GM21825 (cell line): ENCODE results near the gene RPL31.

Experiments
- ATAC-seq: cut with Tn5 transposase; IDR thresholded peaks from one replicate; pipeline ENCODE4 v1.9.1; 2021; ENCODE audit warnings: mild to moderate bottlenecking, moderate library complexity; ENCODE audit not compliant: unreplicated experiment

The RPL31 gene

DNA sequence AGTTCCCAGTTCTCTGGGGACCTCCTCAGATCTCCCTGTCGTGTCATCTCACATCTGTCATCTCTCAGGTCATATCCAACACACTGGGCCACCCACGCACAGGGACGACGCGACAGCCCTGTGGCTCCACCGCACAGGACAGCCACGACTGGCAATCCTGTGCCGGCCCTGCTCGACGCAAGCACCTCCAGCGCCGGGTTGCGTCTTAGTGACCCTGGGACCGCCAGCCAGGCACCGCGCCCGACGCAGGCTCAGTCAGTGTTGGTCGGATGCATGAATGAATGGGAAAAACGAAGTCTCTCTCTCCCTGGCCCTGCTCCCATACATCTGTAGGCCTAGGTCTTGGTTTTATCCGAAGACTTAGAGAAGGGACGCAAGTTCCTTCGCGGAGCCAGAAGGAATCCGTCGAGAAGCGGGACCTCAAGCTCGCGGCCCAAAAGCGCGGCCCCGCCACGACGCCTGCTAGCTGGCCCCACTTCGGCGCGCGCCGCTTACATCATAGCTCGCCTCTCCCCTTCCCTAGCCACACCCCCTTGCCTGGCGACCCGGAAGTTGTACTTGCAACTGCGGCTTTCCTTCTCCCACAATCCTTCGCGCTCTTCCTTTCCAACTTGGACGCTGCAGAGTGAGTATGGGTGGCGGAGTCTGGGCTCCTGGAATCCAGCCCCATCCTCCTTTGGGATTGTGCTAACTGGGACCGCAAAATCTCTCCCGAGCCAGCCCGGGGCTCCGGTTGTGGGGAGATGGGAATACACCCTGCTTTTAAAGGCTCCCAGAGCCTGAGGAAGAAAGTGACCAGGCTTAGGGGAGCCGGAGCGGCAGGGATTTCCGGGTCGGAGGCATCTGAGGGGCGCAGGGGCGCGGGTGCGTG, at the start of gene RPL31:
TSS of gene RPL31 (plus strand) at position 599 of the 871 bp plus-strand sequence. CDS start 413 bp downstream, outside the sequence.
- ATAC-seq: peak; percentile 96

DNA sequence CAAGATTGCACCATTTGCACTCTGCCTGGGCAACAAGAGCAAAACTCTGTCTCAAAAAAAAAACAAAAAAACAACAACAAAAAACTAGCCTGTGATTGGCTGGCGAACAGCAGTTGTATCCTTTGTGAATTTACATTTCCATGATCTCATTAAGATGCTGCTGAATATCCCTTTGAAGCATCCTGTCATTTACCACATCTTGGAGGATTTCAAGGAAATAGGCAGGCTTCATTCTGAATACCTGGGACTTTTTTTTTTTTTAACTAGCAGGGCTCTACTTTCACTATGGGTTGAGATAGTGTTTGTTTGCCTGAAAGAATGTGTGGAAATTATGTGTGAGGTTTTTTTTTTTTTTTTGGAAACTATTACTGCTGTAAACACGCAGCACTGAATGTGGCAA, 49.6 kb upstream of the RPL31 start:
- ATAC-seq: no peak

DNA sequence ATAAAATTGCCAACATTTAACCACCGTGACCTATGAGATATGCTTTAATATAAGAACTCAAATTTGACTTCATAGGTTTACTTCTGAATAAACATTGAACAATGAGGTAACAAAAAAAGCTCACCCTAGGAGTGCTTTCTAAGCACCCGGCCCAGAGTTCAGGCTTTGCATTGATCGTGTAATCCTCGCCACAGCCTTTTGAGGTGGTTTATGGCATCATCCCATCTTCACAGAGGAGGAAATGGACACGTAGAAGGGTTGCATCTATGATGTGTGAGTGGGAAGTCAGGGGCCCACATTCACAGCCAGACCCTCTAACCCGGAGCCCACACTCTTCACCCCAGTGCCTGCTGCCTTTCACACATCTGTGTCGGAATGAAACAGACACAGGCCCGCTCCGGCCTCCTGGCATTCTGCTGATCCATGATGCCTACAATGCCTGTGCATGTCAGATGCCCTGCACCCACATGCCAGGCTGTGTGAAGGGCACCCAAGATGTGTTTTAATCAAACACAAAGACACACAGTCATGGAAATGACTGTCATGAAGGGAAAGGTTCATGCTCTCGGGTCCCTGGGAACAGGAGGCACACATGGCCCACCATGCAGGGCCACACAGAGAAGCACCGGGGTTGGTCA, 48.6 kb upstream of the RPL31 start:
- no peak for ATAC-seq

DNA sequence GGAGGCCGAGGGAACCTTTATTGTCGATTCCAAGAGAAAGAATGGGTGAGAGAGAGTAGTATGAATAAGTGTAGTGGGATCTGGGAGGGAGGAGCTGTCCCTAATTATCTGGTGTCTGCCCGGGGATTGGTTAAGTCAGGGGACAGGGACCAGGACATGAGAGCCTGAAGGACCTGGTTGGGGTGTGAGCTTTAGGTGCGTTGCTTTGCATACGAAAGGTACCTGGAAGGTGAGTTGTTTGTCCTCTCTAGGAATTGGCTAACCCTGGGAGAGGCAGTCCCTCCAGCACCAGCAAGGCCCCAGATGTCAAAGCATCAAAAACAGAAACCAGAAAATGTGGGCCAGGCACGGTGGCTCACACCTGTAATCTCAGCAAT, 48.1 kb upstream of the RPL31 start:
- ATAC-seq: no peak

DNA sequence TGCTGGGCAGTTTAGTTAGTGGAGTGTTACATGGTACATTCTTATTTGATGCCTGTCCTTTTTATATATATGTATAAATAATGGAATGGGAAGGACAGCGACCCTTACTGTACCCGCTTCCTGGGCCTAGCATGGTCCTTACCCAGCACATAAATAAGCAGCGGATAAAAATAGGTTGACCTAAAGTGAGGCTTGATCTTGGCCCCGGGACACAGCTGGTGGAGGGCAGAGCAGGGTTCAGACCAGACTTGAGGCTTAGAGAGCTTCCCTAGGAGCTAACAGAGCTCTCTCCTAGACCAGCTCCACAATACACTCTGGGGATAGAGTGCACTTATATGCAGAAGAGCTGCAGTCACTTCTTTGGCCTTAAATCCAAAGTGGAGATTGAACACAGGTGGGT, 46.9 kb upstream of the RPL31 start:
- no peak for ATAC-seq

DNA sequence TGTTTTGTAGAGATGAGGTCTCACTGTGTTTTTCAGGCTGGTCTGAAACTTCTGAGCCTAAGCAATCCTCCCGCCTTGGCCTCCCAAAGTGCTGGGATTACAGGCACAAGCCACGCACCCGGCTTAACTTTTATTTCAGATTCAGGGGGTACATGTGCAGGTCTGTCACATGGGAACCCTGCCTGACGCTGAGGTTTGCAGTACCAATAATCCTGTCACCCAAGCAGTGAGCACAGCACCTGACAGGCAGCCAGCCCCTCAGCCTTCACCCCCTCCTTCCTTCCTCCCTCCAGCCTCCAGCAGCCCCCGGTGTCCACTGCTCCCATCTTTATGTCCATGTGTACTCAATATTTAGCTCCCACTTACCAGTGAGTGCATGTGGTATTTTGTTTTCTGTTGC, 46.0 kb upstream of the RPL31 start:
- no peak for ATAC-seq

DNA sequence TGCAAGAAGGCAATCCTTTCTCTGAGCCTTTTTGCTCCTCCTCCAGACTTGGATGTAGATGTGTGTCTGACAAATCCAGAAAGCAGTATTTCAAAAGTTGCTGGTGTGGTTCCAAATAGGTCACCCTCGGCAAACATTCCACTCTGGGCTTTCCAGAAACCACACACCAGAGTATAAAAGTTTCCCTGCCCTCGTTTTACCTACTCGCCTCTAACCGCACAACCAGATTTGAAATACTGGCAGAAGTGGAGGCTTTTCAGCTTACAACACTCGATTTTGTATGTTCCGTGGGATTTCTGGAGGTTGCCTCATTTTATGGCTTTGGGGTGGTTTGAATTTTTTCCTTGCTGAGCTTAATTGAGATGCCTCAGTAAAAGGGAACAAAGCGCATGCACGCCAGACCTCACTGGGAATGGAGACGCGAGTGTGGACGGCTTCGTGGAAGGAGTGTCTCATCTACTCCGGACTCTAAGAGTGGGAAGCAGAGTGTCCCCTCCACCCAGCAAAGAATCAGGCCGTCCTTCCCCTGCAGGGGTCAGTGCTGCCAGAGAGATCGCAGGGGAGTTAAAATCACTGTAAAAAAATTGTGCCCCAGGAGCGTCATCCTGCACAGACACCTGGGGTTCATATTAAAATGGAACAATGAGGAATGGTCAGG, 44.0 kb upstream of the RPL31 start:
- ATAC-seq: no peak

DNA sequence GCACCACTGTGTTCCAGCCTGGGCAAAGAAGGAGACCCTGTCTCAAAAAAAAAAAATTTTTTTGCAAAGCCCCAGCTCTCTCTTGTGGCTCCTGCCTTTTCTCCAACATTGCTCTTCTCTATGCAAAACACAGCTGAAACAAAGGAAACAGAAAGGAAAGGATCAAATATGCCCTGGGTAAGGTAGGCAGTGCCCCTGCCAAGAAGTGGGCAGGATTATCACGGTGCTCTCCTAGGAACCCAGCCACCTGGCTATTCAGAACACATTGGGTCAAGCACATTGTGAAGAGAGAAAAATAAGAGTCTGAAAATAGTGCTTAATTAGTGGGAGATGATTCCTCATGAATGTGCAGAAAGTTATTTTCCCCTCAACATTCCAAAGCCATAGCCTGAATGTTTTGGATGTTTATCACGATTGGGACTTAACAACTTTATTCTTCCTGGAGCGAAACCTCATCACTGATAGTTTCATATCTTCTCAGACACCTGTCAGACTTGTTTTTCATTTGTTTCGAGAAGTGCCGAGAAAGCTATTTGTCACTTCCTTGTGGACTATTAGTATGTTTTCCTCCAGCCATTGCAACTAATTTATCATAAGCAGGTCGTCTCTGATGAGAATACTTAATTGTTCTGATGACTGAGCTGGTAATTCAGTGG, 42.7 kb upstream of the RPL31 start:
- ATAC-seq: no peak

DNA sequence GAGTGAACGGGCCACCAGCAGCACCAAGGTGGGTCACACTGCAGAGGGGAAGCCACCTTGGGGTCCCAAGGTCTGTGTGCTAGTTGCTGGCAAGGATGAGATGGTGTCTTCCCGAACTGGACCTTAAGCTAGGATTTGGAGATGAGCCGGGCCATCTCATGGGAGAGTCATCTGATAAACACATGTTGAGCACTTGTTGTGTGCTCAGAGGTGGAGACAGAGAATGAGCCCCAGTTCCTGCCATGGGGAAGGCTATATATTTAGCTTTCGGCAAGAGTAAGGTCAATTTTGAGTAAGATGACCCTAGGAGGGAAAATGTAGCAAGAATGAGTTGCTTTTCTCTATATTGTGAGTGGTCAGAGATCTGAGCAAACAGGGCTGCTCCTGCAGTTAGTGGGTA, 41.4 kb upstream of the RPL31 start:
- ATAC-seq: no peak

DNA sequence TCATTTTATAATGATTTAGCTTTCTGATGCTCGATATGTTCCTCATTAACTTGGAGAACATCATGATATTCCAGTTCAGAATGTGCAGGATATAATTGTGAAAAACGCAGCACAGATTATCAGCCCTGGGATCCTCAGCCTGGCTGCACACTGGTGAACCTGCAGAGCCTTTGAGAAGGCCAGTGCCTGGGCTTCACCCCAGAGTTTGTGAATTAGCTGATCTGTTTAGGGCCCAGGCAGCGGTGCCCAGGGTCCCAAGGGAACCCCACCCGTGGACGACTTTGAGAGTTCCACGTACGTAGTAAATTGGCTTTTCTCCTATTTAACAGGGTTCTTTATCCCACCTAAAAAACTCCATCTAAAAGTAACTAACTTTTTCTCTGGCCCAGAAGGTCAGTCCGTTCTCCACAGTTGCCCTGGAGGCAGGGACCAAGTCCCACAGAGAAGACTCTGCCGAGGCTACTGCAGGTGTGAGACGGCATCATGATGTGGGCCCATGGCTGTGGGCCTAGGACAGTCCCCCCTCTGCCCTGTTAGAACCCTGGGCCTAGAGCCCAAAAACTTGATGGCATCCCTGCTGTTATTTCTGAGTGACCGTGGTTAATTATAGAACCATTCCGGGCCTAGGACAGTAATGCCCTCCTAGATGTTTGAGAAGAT, 39.6 kb upstream of the RPL31 start:
- no peak for ATAC-seq

DNA sequence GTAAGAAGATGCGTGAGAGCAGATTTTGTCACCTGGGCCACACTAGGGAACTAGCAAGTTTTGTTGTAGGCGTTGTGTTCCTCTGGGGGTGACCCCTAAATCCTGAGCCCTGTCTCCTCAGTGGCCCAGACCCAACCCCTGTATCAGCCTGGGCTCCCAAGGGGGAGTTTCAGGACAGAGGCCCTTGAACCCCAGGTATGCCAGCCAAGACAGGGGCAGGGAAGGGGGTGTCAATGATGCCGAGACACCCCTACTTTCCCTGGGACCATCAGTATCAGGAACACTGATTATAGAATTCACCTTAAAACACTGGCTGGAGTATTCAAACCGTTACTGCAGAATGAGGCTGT, 39.1 kb upstream of the RPL31 start:
- no peak for ATAC-seq

DNA sequence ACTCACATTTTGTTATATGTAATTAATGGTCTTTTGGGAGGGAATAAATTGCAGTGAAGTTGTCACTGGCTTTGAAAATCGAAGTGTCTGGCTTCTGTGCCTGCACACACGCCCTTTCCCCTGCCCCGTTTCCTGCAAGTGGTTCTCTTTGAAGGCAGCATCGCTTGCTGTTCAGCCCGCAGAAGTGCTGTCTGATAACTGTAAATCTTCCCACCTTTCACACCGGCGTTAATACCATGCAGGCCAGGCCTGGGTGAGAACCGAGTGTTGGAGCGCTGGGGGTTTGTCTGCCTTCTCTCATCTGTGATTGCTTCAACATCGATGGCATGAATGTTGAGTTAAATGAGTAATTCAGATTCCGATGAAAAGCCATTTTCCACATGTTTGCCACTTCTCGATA, 37.9 kb upstream of the RPL31 start:
- ATAC-seq: no peak

DNA sequence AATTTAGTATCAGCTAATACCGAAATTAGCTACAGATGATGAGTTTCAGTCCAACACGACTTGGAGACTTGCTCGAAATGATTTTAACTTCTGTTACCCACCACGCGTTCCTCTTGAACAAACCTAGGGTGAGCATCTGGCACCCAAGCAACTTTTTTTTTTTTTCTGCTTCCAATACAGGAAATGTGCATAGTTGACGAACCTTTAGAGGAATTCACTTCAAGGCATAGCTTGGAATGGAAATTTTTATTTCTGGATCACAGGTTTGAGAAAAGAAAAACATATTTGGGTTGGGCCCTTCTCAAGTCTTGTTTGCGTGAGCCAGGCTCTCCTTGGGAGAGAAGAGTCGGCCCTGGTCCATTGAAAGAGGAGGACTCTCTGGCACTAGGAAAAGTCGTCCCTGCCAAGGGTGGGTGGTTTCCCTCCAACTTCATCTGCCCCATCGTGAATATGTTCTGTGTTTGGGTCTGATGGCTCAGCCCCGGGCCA, 37.4 kb upstream of the RPL31 start:
- ATAC-seq: no peak

DNA sequence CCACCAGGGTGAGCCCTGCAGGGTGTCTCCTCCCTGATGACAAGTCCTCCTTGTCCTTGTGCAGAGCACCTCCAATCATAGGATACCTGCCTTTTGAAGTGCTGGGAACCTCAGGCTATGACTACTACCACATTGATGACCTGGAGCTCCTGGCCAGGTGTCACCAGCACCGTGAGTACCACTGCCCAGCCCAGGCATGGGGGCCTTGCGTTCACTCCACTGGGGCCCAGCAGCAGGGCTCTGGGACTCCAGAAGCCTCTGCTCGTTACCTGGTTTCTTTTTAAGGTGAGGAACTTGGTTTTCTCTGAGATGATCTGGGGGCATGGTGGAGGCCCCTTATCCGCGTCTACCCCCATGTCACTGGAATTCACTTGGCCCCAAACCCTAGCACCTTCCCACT, 36.5 kb upstream of the RPL31 start:
- no peak for ATAC-seq

DNA sequence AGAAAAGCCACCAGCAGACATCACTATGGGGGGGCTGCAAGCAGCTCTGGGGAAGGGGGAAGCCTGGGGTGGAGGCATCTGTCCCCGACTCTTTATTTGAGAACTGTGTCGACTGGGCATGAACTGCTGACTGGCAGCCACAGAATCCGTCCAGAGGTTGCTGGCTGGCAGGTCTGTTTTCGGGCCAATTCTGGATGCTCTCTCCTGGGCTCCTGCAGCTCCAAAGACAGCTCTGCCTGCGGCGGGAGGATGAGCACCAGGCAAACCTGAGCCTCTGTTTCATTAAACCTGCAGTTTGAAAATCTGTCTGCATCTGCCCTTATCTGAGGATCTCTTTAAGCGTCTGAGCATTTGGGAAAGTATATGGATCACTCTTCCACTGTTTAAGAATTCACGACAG, 34.4 kb upstream of the RPL31 start:
- ATAC-seq: no peak

DNA sequence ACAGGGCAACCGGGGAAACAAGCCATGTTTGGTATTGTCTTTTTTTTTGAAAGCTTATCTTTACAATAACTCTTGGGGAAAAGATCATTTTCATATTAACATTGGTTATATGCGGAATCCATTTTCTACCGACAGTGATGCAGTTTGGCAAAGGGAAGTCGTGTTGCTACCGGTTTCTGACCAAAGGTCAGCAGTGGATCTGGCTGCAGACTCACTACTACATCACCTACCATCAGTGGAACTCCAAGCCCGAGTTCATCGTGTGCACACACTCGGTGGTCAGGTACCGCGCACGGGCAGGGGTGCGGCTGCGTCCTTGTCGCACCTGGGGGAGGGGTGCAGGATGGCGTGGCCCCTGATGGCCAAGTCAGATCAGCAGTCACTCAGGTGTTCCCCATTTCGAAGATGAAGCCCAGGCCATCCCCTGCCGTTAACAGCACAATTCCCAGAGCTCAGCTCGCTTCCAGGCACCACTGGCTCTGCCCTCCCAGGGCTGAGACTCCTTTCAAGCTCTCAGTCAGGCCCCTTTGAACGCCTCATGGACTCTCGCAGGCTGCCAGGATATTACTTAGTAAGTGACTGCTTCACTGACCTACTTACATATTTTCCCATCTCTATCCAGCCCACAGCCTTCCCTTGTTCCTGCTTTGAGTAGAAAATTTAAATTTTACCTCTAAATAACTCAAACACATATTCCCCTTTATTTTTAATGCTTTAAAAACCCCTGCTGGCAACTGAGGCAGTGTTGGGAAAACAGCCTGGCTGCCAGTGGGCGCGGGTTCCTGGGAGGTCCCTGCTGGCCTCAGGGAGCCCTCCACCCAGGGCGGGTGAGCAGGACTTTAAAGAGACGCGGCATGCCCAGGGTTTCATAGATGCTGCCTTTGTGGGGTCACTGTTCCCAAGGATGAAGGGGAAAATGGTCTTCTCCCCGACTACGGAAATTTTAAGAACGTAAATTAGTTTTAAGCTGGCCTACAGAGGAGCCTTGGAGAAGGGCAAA, 33.6 kb upstream of the RPL31 start:
- ATAC-seq: no peak

DNA sequence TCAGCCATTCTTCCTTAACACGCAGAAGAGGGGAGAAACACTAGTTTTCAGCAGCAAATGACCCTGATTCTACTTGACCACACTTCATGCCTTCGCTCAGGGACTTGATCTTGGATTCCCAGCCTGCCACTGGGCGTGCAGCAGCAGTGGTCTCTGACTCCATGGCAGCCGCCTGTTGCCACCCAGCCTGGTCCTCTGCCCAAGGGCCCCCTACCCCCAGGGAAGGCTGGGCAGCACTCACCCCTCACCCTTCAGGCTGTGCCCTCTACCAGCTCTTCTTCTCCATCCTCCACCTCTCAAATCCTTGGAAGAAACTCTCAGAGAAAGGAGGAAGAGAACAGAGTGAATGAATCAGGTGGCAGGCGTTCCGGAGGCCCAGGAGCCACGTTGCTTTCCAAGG, 32.1 kb upstream of the RPL31 start:
- ATAC-seq: no peak

DNA sequence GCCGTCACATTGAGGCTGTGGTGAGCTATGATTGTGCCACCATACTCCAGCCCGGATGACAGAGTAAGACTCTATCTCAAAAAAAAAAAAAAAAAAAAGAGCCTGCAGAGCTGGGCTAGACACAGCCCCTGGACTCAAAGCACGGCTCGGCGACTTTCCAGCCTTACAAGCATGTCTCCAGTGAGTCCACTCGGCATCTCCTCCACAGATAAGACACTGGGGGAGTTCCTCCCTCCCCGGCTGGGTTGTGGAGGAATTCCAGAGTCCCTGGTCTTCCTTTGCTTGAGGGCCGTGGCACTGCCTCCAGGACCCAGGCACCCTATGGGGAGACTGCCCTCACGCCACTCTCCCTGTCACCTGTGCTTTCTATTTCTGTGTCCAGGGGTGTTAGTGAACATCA, 30.9 kb upstream of the RPL31 start:
- ATAC-seq: no peak

DNA sequence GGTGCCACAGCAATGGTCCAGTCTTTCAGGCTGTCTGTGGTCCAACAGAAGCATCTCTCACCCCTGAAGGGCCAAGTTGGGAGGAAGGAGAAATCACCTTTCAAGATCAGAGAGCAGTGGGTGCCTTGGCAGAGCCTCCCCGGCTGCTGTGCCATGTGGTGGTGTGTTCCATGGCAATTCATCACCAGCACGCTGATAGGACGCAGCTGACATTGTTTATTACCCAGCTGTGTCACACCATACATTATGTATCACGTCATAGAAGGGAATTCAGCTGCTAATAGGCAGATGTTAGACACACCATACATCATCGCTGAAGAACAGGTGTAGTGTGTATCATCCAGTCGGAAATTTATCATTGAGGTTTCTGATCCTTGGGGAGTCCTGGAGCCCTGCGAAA, 29.6 kb upstream of the RPL31 start:
- ATAC-seq: no peak
